OCI-LY1 (cell line): ENCODE data around the gene ZFPM1.

ENCODE experiments used
- H2AFZ ChIP-seq: fragments of 200-600 bp; sonication (generic), shearing (Covaris generic); 2 replicates; pipeline ENCODE4 v1.6.0; 2014; ENCODE audit warnings: antibody characterized with exemption, mild to moderate bottlenecking, low read length
- H3F3A ChIP-seq: fragments of 200-600 bp; sonication (generic), shearing (Covaris generic); 2 replicates; pipeline ENCODE4 v1.6.0; 2014; ENCODE audit warnings: mild to moderate bottlenecking, antibody characterized with exemption, low read length, moderate library complexity; ENCODE audit not compliant: insufficient read depth
- H3K27ac ChIP-seq: fragments of 200-600 bp; sonication (generic); 2 replicates; pipeline ENCODE4 v1.5.1; 2014; ENCODE audit warnings: low read length, mixed run types, mild to moderate bottlenecking, low read depth; ENCODE audit not compliant: poor library complexity, severe bottlenecking
- H3K27me3 ChIP-seq: fragments of 200-600 bp; sonication (generic); 2 replicates; pipeline ENCODE4 v1.6.0; 2014; ENCODE audit warnings: antibody characterized with exemption, mild to moderate bottlenecking, low read length, moderate library complexity; ENCODE audit not compliant: insufficient read depth
- H3K36me3 ChIP-seq: fragments of 200-600 bp; sonication (generic); 2 replicates; pipeline ENCODE4 v1.6.1; 2014; ENCODE audit warnings: mild to moderate bottlenecking, antibody characterized with exemption, low read length, moderate library complexity, mixed read lengths; ENCODE audit not compliant: insufficient read depth
- H3K4me1 ChIP-seq: fragments of 200-600 bp; sonication (generic); 2 replicates; pipeline ENCODE4 v1.5.1; 2014; ENCODE audit warnings: mild to moderate bottlenecking, low read length, moderate library complexity; ENCODE audit not compliant: insufficient read depth, severe bottlenecking
- H3K4me2 ChIP-seq: fragments of 200-600 bp; sonication (generic), shearing (Covaris generic); 2 replicates; pipeline ENCODE4 v1.6.1; 2014; ENCODE audit warnings: low read length
- H3K4me3 ChIP-seq: fragments of 200-600 bp; sonication (generic); 2 replicates; pipeline ENCODE4 v1.5.1; 2014; ENCODE audit warnings: low read length, low read depth, mild to moderate bottlenecking, mixed read lengths; ENCODE audit not compliant: poor library complexity, severe bottlenecking
- H3K79me2 ChIP-seq: fragments of 200-600 bp; shearing (Covaris generic); 2 replicates; pipeline ENCODE4 v1.6.1; 2016; ENCODE audit warnings: mixed run types, low read length, mixed read lengths; ENCODE audit not compliant: insufficient read depth
- H3K9ac ChIP-seq: fragments of 200-600 bp; sonication (generic), shearing (Covaris generic); 2 replicates; pipeline ENCODE4 v1.6.1; 2014; ENCODE audit warnings: mild to moderate bottlenecking, low read length, mixed read lengths
- H3K9me2 ChIP-seq: fragments of 200-600 bp; sonication (generic), shearing (Covaris generic); 2 replicates; pipeline ENCODE4 v1.6.1; 2014; ENCODE audit warnings: low read depth, mild to moderate bottlenecking, low read length, mixed read lengths
- H3K9me3 ChIP-seq: fragments of 200-600 bp; shearing (Covaris generic); 2 replicates; pipeline ENCODE4 v1.6.1; 2014; ENCODE audit warnings: low read length, mixed read lengths
- H4K20me1 ChIP-seq: fragments of 200-600 bp; sonication (generic), shearing (Covaris generic); 2 replicates; pipeline ENCODE4 v1.6.0; 2016; ENCODE audit warnings: mild to moderate bottlenecking, low read length; ENCODE audit not compliant: insufficient read depth
- CTCF ChIP-seq: fragments of 200-600 bp; sonication (generic), shearing (Covaris generic); IDR thresholded peaks from 2 replicates; pipeline ENCODE4 v1.5.1; 2017; ENCODE audit warnings: mild to moderate bottlenecking, antibody characterized with exemption, low read length, moderate library complexity, mixed read lengths
- EZH2 ChIP-seq: fragments of 200-600 bp; sonication (generic), shearing (Covaris generic); IDR thresholded peaks from 2 replicates; pipeline ENCODE4 v1.8.0; 2017; ENCODE audit warnings: borderline replicate concordance, mixed run types, mild to moderate bottlenecking, antibody characterized with exemption, low read length, moderate library complexity, mixed read lengths

The ZFPM1 gene

DNA sequence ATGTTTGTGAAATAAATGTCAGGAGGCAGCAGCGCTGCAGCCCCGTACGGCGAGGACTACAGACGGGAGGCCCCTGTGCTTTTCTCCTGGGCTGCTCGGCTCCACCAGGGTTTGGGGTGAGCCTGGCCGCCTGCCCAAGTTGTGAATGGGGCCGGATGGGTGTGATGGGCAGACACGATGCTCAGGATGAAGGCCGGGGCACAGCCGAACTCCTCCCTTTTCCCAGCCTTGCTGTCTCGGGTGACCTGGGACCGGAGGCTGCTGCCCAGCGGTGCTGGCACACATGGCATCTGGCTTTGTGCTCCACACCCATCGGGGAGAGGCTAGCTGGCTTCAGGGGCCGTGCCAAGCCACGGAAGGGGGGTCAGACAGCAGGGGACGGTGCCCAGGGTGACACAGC lies 34.2 kb upstream of the ZFPM1 start:
- TF ChIP-seq CTCF (no peak), EZH2 (no peak)
- Histone ChIP-seq H3K27ac (no peak overlapping the region), H2AFZ (no peak overlapping the region), H3K9me3 (no peaks in the 10 kb centered on the region), H3K9me2 (no peaks in the 10 kb centered on the region), H3K9ac (no peak overlapping the region), H3K4me1 (no peaks in the 10 kb centered on the region), H3K36me3 (no peaks in the 10 kb centered on the region), H3K4me3 (no peak overlapping the region), H3F3A (no peaks in the 10 kb centered on the region), H3K4me2 (no peak overlapping the region), H3K27me3 (0 out of 2 replicates have a peak, but pooled peaks cover 5% of the 10 kb centered on the region), H3K79me2 (no peaks in the 10 kb centered on the region), H4K20me1 (no peaks in the 10 kb centered on the region)

GRCh38 chr16:88419790-88420189 lies 33.3 kb upstream of the ZFPM1 start:
- Histone ChIP-seq H3K4me1 (no peaks in the 10 kb centered on the region), H3F3A (no peaks in the 10 kb centered on the region), H3K27ac (no peak overlapping the region), H3K79me2 (no peaks in the 10 kb centered on the region), H3K9ac (no peak overlapping the region), H3K9me2 (no peaks in the 10 kb centered on the region), H3K4me2 (no peak overlapping the region), H3K4me3 (no peak overlapping the region), H3K9me3 (no peaks in the 10 kb centered on the region), H3K27me3 (0 out of 2 replicates have a peak, but pooled peaks cover 5% of the 10 kb centered on the region), H3K36me3 (no peaks in the 10 kb centered on the region), H4K20me1 (no peaks in the 10 kb centered on the region), H2AFZ (no peak overlapping the region)
- TF ChIP-seq CTCF = no peak
- TF ChIP-seq EZH2 = no peak

DNA sequence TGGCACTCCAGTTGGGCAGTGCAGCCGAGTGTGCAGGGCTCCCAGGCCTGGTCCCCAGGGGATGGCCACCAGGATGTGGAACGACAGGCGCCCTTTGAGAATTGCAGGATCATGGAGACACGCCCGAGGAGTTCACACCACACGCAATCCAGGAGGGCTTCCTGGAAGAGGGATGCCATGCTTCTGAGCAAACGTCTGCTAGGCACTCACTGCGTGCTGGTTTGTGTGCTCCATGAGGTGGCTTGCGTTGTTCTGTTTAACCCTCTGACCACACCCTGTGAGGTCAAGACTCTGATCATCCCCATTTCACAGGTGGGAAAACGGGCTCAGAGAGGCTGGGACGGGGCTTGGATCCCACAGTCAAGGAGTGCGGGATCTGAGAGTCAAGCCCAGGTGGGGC lies 32.6 kb upstream of the ZFPM1 start:
- Histone ChIP-seq H4K20me1 (no peaks in the 10 kb centered on the region), H3K27me3 (peaks cover 5% of the 10 kb centered on the region; the same call in 1 of the 2 replicates), H3K4me3 (no peak overlapping the region), H3K9me3 (no peaks in the 10 kb centered on the region), H3F3A (no peaks in the 10 kb centered on the region), H3K36me3 (no peaks in the 10 kb centered on the region), H3K4me2 (no peak overlapping the region), H2AFZ (no peak overlapping the region), H3K4me1 (no peaks in the 10 kb centered on the region), H3K9me2 (no peaks in the 10 kb centered on the region), H3K9ac (no peak overlapping the region), H3K79me2 (no peaks in the 10 kb centered on the region), H3K27ac (no peak overlapping the region)
- TF ChIP-seq CTCF = no peak
- TF ChIP-seq EZH2 = no peak
